Spleen (tissue), 7 donors: ENCODE measurements around the gene DNAH14.

ENCODE experiments used
- CTCF ChIP-seq, 11 experiments: fragments of 200-600 bp in 7 of 11; fragments of 450-650 bp in 4 of 11; sonication (generic) in 4 of 11; IDR thresholded peaks in 8 of 11; conservative IDR thresholded peaks in 3 of 11; 1 replicate in 7 of 11; 2 replicates in 4 of 11; pipeline versions ENCODE4 v1.4.0 to v1.8.0; 2016 to 2021; ENCODE audit warnings: antibody characterized with exemption in 11 of 11, inconsistent platforms in 4 of 11, mild to moderate bottlenecking in 1 of 11
- POLR2A ChIP-seq, 3 donors: fragments of 450-650 bp; IDR thresholded peaks; one replicate each; pipeline ENCODE4 v1.5.1; 2017; ENCODE audit warnings: antibody characterized with exemption in 3 of 3, mild to moderate bottlenecking in 1 of 3
- POLR2AphosphoS5 ChIP-seq, 3 donors: sonication (generic); formaldehyde crosslinking; IDR thresholded peaks; one replicate each; pipeline ENCODE4 v1.5.1; 2017; ENCODE audit warnings: antibody characterized with exemption in 3 of 3
- donor health status: DM: no; HTN: no; CAD: no; lungs with moderate emphysema.
- donor health status: DM: no; HTN: no; CAD: no.
- donor health status: DM: no; HTN: no; CAD: no.

GRCh38 chr1:225146478-225146877, 217.0 kb downstream of the DNAH14 start:
- no peak for TF ChIP-seq CTCF (IDR thresholded peaks at IDR 0.05 in 8 of 11, conservative IDR thresholded peaks at IDR 0.05 in 3 of 11)
- TF ChIP-seq POLR2A (IDR thresholded peaks at IDR 0.05), result no peak
- no peak for TF ChIP-seq POLR2AphosphoS5 (IDR thresholded peaks at IDR 0.05)
